Occipital lobe (tissue), 2 donors: ENCODE results near the gene CLDND1. TPM values are rescaled to one million over a fixed set of nuclear protein-coding genes. Genes with fewer than 3 reads are reported as not detected.
"Not testable (repeated sequence)": the region's sequence is repeated elsewhere in the genome, so short reads cannot be mapped to it uniquely, and the experiment has no call there.

Experiments used
- DNase-seq: peaks from one replicate; lab custom pipeline; 2025; lab: John Stamatoyannopoulos, UW
- total RNA-seq: library from RNA; depleted of rRNA; stranded (reverse); fragments of >200 nt; gene quantifications from one replicate; pipeline ENCODE4 v1.2.3, GENCODE V29; 2014

The CLDND1 gene
- total RNA-seq, result 141 TPM

DNA sequence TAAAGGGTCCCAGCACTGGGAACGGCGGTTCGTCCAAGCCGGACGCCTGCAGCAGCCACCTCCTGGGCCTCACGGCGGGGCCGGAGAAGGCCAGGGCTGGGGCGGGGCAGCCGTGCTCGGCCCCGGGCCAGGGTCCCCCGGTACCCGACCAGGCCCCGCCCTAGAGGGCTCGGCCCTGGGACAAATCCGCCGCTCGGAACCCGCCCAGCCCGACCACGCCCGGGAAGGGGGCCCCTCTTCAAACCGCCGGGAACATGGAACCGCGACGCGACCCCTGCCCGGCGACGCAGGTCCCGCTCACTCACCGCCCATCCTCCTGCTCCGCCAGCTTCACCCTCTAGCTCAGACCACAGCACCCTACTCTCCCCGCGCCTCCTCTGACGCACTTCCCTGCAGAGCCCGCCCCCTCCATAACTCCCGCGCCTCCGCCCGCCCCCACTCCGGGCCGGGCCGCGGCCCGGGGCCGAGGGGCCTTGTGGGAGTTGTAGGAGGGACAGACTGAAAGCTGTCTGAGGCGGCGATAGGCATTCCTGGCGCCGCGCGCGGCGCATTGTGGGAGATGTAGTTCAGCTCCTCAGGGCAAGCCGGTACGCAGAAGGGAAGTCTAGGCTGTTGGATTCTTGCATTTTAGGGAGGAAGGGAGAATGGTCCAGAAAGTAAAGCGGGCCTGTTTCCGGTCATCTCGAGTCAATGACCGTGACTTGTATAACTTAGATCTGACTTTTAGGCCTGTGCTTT is at the start of gene CLDND1:
Gene CLDND1 (minus strand): TSS at position 359 of the 738 bp plus-strand sequence. CDS start 1,478 bp downstream, outside the sequence.
- DNase-seq, result peak; percentile 99

DNA sequence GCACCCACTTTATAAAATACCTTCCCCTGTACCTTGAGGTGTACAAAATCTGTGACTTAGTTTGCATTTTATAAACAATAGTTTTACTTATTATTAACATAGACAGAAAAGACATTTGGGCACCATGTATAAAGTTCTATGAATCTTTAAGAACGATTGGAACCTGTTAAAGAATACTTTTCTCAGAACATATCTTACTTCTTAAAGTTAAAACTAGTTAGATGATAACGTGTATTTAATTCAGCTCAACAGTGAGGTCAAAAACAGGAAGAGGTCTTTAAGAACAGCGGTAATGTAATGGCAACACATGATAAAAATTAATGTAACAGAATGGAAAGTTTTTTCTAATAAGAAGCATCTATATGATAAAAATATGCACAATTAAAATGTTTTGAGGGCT is 45.7 kb upstream of the CLDND1 start:
- DNase-seq, result no peak

DNA sequence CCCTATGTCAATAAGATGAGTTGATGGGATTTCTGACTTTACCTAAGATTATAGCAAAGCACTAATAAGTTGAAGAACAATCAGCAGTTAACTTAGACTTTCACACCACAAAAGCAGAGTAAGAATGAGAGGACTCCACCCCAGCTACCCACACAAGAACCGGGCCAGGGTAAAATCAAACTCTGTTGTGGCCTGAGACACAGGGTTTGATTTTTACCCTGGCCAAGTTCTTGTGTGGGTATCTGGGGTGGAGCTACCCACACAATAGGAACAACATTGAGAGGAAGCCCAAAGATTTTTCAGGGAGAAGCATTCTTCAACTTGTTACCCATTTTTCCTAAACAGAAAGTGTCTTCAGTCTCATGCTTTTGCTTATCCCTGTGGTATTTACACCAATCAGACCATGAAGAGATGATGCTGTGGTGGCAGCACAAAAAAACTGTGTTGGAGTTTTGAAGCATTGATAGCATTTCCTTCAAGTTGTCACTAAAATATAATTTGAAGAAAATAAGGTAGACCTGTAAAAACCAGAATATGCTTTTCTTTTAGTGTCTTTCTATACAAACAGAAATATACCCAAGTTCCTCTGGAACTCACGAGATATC is 45.1 kb upstream of the CLDND1 start:
- DNase-seq, result no peak

DNA sequence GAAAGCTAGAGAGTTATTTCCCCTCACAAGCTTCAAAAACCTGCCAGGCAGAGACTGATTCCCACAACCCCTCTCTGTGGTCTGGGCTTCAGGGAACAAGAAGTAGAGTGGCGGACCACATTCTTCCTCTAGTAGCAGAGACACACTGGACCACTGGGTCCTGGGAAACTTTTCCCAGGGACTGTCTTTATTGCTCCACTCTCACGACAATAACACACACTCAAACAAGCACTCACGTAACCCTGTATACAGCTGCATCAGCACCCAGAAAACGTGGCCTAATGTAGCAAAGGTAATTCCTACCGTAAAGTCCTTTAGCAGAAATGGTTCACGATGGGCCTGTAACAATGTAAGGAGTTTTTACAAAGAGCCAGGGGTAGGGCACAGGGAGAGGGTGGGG is 43.1 kb upstream of the CLDND1 start:
- DNase-seq, result no peak

DNA sequence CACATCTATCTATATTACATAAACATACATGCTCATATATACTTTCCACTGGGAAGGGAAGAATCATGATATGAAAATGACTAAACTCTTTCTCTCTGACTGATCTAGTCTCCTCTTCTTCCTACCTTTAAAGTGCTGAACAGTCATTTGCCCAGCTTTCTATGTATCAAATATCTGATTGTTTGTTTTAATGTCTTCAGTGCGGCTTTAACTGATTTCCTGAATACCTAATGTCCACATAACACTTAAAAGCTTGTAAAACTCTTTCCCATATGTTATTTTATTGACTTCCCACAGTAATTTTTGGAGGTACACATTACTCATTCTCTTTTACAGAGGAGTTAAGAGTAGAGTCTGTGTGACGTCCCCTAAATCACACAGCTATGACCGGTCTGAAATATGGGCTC is 42.5 kb upstream of the CLDND1 start:
- DNase-seq, result no peak

DNA sequence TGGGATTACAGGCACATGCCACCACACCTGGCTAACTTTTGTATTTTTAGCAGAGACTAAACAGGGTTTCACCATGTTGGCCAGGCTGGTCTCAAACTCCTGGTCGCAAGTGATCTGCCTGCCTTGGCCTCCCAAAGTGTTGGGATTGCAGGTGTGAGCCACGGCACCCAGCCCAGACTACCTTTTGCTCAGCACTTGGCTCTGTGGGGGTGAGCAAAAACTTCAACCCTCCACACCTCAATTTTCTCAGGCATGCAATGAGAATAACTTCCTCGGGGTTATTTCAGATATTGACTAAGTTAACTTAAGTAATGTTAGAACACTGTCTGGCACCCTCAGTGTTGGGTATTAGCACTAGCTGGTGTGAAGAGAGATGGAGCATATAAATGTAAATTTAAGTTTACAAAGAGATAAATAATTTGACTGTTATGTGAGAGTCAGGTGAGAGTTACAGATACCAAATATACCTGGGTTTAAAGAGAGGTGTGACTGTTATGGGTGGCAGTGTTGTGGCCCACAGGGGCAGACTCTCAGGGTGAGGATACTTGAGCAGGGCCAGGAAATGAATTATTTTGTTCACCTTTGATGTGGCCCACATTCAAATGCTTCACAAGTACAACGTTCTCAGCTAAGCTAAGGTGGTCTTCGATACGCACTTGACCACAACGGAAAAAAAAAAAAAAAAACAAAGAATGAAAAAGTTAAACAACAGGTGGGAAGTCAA is 41.7 kb upstream of the CLDND1 start:
- no peak for DNase-seq

DNA sequence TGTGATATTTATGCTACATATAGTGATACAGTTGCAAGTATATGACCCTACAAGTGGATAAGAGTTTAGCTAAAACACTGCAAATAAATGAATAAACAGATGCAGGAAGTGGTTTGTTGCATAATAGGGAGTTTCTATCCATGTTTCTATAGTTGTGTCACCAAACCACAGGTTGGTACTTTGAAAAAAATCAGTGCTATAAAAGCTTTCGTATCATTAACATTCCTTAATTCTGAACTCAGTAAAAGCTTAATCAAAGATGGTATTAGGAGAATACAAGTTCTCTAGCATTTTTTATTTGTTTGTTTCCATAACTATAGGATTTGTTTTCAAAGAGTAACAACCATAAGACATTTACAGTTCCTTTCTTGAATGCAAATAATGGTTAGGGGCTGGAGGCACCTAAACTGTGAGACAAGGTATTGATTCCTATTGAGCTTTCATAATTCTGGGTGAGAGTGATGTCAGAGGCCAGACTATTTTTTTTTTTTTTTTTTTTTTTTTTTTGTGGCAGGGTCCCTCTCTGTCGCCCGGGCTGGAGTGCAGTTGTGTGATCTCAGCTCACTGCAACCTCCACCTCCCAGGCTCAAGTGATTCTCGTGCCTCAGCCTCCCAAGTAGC is 41.1 kb upstream of the CLDND1 start:
- DNase-seq, result no peak

DNA sequence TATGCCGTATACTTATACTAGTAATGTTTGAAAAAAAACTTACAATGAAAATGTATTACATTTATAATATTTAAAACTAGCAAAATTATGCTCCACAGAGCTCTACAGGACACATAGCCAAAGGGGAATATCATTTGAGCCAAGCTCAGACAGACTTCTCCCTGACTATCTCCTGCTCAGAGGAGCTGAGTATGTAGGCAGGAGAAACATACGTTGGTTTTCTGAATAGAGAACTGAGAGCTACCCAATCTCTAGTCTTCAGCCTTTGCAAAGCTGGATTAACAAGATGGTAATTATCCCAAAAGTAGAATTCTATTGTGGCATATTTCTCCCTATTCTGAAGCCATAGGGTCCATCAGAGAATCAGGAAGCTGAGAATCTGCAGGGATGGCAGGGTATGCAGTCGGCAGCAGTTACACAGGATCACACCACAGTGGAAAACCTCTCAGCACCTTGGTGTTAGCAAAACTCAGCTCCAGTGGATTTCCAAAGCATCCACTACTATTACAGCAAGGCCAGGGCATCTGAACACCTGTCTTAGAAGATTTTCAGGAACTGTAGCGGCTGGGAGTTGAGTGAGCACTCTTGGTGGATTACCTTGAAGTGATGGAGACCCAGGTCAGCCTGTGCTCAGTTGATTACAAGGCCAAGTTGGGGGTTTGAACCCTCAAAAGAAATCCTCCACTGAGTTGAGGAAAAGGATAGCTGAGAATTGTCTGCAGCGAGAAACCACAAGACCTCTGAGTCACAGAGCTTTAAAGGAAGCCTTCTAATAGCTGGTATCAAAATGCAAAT is 39.2 kb upstream of the CLDND1 start:
- DNase-seq, result no peak

DNA sequence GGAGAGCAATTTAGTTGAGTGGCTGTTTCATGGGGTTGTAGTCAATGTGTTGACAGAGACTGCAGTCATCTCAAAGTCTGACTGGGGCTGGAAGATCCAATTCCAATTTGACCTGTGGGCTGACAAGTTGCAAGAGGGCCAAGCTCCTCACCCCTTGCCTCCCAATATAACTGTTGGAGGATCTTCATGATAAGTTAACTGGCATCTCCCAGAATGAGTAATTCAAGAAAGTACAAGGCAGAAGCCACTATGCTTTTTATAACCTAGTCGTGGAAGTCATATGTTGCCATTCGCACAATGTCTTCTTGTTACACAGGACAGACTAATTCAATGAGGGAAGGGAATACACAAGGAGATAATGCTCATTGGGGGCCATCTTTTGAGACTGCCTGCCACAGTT is 38.2 kb upstream of the CLDND1 start:
- DNase-seq, result no peak

DNA sequence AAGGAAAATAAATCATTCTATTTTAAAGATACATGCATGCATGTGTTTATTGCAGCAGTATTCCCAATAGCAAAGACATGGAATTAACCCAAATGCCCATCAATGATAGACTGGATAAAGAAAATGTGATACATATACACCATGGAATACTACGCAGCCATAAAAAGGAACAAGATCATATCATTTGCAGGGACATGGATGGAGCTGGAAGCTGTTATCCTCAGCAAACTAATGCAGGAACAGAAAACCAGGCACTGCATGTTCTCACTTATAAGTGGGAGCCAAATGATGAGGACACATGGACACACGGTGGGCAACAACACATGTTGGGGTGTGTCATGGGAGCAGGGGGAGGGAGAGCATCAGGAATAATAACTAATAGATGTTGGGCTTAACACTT is 37.1 kb upstream of the CLDND1 start:
- DNase-seq, result not testable (repeated sequence)

DNA sequence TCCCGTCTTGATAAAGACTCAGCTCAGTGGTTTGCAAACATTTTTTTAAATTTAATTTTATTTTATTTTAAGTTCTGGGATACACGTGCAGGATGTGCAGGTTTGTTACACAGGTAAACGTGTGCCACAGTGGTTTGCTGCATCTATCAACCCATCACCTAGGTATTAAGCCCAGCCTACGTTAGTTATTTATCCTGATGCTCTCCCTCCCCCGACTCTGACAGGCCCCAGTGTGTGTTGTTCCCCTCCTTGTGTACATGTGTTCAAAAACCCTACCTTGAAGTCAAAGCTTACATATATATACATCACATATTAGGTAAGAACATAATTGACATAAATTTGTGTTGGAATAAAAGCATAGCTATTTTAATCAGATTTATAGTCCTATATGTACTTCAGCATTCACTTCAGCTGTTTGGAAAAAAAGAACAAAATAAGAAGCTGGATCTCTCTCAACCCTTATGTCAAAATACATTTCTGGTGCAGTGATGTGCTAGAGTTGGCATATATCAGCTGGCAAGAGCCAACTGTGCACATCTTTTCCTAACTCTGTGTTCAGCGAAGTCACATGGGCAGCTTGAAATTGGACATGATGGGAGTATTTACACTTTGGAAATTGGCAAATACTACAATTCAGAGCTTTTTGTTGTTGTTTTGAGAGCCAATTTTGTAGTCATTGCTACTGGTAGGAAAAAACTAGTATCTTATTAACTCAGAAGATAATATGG is 35.6 kb upstream of the CLDND1 start:
- DNase-seq, result no peak

DNA sequence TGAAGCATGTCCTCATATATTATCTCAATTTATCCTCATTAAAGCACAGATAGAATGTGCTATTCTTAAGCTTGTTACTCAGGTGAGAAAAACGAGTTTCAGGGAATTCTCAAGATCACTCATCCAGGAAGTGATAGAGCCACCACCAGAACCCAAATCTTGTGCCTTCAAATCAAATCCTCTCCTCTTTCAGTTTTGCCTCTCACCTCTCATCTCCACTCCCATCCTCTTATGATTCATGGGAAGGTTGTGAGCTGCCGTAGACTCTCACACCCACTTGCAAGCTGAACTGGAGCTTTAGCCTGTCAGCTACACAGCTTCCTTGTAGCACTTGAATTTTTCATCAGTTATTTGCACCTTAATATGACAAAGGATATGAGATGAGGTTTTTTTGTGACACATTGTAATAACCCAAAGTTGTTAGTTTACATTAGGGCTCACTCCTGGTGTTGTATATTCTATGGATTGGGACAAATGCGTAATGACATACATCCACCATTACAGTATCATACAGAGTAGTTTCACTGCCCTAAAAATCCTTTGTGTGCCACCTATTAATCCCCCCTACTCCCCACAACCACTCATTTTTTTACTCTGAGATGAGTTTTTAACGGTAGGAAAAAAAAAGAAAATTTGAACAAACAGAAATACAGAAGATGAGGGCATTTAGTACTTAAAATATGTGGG is 34.8 kb upstream of the CLDND1 start:
- no peak for DNase-seq

DNA sequence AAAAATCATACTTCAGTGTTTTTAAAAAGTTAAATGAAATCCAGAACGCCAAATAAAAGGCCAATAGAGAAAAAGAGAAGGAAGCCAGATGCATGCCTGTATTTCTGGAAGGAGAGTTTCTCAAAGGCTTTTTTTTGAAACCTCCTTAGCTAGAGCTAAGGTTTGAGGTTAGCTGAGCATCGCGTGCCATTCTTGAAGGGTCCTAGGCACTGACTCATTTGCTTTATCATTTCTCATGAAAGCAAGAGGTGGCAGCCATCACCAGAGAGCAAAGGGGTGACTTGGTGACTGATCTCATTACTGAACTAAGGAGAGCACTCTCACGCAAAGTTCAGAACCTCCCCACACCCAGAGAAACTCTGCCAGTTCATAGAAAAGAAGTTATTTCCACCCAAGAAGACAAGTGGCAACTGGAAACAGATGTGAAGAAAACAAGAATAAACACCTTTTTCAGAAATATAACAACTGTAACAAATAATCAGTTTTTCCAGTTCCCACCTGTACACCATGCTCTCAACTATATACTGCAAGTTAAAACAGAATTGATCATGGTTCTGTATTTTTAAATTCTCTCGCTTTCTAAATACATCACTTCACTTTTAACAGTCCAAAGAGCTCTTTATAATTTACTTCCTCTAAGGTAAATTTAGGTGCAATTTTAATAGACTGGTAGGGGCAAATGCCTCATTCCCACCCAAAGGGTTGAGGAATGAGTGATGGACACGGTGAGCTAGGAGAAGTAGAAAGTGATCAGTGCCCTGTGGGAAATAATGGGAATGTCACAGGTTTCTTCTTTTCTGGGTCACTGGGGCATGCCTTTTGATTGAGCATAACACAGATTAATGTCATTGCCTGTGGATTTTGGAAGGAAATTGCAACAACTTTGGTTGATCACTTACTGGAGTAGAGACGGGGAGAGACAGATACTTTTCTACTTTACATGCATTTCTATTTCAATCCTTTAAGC is 33.7 kb upstream of the CLDND1 start:
- no peak for DNase-seq

DNA sequence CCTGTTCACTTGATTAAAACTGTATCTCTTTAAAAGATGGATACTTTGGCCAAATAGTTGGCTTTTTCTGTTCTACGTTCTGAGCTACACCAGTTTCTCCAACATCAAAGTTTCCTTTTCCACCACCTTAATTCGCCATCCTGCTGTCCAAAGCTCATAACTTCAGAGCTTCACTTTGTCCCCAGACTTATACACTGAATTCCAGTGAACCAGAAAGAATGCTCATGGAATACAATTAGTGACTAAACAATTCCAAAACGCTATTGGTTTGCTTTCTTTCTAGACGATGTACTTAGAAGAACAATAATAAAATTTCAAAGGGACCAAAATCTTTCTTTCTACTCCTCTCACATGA is 32.3 kb upstream of the CLDND1 start:
- DNase-seq, result no peak

DNA sequence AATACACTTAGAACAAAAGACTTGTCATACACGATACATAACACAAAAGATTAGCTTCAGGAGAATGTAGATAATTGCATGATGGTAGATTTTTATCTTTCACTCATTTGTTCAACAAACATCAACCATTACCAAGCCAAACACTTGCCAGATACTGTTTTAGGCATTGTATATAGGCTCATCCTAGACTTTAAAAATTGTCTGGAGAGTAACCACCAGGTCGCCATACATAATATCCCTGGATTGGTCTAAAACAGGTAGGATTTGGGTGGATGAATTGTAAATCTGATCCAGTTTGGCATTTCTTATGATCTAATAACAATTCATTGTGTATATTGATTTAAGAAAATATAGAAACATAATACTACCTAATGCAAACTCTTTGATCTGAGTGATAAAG is 31.9 kb upstream of the CLDND1 start:
- DNase-seq, result no peak

DNA sequence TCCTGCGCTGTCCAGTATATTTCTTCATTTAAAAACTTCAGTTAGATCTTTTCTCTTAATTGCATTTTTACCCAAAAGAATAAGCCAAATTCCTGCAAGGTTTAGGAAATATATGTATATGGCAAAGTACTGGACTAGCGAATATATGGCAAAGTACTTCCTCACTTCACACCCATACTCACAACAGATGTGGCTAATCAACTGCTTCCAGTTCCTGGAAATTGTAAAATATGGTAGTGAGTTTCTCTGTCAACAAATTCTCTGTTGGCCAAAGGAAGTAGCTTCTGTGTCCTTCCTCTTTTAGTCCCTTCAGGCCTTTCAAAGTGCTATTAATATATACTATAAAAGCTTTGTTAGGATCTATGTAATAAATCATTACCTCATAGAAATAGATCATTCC is 31.1 kb upstream of the CLDND1 start:
- no peak for DNase-seq

DNA sequence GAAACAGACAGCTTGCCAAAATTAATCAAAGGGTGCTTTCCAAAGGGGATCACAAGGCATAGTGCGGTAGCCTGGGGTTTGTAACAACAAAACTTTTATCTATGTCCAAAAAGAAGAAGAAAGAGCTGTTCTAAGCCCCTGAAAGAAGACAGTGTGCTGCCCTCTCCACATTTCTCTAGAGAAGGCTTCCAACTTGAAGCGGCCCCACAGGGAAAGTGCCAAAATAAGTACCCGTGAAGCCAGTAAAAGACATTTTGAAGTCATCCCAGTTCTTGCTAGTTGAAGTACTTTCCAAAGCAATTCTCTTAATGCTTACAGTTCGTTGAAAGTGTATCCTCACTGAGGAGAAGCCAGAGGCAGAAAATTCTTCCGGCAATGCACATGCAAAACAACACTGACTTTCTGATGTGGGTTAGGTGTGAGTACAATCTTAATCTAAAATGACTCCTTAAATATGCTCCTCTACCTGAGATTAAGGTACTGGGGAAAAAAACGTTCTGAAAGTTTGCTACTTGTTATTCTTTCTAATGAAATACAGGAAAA is 30.4 kb upstream of the CLDND1 start:
- DNase-seq, result no peak

DNA sequence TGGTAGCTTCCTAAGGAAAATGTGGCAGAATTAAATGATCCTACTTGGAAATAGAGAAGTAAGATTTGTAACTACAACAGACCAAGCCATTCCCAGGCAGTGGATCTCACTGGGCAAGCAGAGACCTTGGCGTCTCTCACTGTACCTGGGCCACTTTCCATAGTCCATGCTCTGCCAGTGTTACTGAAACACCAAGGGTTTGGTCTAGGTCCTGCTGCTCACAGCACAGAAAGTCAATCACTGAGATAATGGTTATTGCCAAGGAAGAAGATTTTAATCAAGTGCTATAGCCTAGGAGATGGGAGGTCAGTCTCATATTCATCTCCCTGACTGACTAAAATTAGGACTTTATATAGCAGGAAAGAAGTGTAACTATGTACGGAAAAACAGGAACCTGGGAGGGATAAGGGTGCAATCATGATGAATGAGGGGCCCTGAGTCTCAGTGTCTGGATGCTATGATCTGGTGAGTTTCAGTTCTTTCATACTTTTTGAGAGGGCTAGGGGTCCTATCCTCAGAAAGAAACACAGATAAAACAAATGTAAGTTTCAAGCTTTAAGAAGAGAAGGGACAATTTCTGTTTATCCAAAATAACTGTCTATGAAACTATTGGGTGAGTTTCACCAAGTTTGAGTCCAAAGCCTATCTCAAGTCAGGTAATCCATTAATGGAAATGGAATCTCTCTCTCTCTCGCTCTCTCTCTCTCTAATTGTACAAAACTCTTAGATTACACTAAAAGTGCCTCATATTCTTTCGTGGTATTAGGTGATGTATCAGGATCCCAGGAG is 29.7 kb upstream of the CLDND1 start:
- no peak for DNase-seq
